ENCODE measurements around the gene CTNNBIP1.

Gene CTNNBIP1

GRCh38 chr1:9852004-9852403 is 58.1 kb downstream of the CTNNBIP1 start:
- no peak for FAIRE-seq

GRCh38 chr1:9850442-9851162 is 59.5 kb downstream of the CTNNBIP1 start:
- FAIRE-seq: no peak

GRCh38 chr1:9849691-9850441 is 60.2 kb downstream of the CTNNBIP1 start:
- no peak for FAIRE-seq

- no peak for FAIRE-seq
Measured at GRCh38 chr1:9848022-9848421, 62.0 kb downstream of the CTNNBIP1 start.

GRCh38 chr1:9847269-9847668 is 62.8 kb downstream of the CTNNBIP1 start:
- FAIRE-seq: no peak

GRCh38 chr1:9846611-9847171 is 63.4 kb downstream of the CTNNBIP1 start:
- no peak for FAIRE-seq

GRCh38 chr1:9845914-9846313 is 64.2 kb downstream of the CTNNBIP1 start:
- FAIRE-seq: no peak

GRCh38 chr1:9844756-9845155 is 65.3 kb downstream of the CTNNBIP1 start:
- FAIRE-seq: no peak

GRCh38 chr1:9844106-9844505 is 66.0 kb downstream of the CTNNBIP1 start:
- FAIRE-seq: no peak

- FAIRE-seq: no peak
Measured at GRCh38 chr1:9843576-9843945, 66.5 kb downstream of the CTNNBIP1 start.

- no peak for FAIRE-seq
Measured at GRCh38 chr1:9842781-9843575, 67.1 kb downstream of the CTNNBIP1 start.

- no peak for FAIRE-seq
Measured at GRCh38 chr1:9842073-9842711, 67.9 kb downstream of the CTNNBIP1 start.

GRCh38 chr1:9841460-9841859 is 68.6 kb downstream of the CTNNBIP1 start:
- no peak for FAIRE-seq

GRCh38 chr1:9840176-9840575 is 69.9 kb downstream of the CTNNBIP1 start:
- no peak for FAIRE-seq

GRCh38 chr1:9838946-9839345 is 71.1 kb downstream of the CTNNBIP1 start:
- no peak for FAIRE-seq

- FAIRE-seq: no peak
Measured at GRCh38 chr1:9836632-9836960, 73.5 kb downstream of the CTNNBIP1 start.

GRCh38 chr1:9835758-9836631 is 74.1 kb downstream of the CTNNBIP1 start:
- FAIRE-seq: no peak

GRCh38 chr1:9835404-9835757 is 74.7 kb downstream of the CTNNBIP1 start:
- no peak for FAIRE-seq

- no peak for FAIRE-seq
Measured at GRCh38 chr1:9833632-9834031, 76.4 kb downstream of the CTNNBIP1 start.

GRCh38 chr1:9827558-9828185 is 82.4 kb downstream of the CTNNBIP1 start:
- FAIRE-seq: no peak

- FAIRE-seq: no peak
Measured at GRCh38 chr1:9826616-9827015, 83.5 kb downstream of the CTNNBIP1 start.

GRCh38 chr1:9826087-9826486 is 84.0 kb downstream of the CTNNBIP1 start:
- FAIRE-seq: no peak

Data from A204.1 (cell line).